HG03354 (cell line): ENCODE results near the gene TTC33.
A peak's percentile ranks its signal among the peaks of the same experiment; 100 is the strongest.
"Not testable (repeated sequence)": the region's sequence is repeated elsewhere in the genome, so short reads cannot be mapped to it uniquely, and the experiment has no call there.

Experiments used
- ATAC-seq: cut with Tn5 transposase; IDR thresholded peaks from one replicate; pipeline ENCODE4 v1.9.1; 2021; ENCODE audit warnings: mild to moderate bottlenecking; ENCODE audit not compliant: unreplicated experiment, poor library complexity, severe bottlenecking

The TTC33 gene

DNA sequence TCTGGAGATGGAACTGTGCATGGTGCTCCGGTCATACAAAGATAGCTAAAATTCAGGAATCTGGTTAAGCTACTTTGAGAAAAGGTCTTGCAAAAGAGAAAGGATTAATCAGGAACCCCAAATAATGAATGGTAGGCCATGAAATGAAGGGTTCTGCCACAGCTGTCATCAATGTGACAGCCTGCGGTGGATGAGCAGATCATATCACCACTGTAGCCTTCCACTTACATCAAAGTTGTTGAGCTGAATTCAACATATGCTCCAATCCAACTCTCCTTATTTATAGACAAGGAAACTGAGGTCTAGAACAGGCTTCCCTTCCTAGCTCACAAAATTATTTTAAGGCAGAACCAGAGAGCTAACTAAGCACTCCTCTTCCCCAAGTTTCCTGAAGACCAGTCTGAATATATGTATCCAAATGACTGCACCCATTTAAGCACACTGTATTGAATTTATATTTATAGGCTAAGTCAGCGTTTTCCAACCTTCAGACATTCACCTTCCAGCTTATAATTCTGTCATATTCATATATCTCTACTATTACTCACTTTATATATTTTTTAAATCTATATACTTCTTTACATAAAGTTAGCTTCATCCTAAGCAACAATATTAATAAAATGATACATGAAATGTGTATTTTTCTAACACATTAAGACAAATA is 90.0 kb downstream of the TTC33 start:
- no peak for ATAC-seq

DNA sequence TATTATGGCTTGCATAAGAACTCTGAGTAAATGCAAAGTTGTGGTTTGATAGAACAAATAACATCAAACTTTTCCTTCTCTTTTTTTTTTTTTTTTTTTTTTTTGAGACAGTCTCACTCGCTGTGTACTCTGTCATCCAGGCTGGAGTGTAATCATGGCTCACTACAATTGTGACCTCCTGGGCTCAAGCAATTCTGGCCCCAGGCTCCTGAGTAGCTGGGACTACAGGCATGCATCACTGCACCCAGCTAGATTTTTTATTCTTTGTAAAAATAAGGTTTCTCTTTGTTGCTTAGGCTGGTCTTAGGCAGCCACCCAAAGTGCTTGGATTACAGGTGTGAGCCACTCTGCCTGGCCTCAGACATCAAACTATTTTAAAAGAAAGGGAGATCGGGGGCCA is 95.0 kb downstream of the TTC33 start:
- no peak for ATAC-seq

GRCh38 chr5:40656766-40657165 is 99.0 kb downstream of the TTC33 start:
- no peak for ATAC-seq

- not testable (repeated sequence) for ATAC-seq
Observed at GRCh38 chr5:40656091-40656490, 99.7 kb downstream of the TTC33 start.

DNA sequence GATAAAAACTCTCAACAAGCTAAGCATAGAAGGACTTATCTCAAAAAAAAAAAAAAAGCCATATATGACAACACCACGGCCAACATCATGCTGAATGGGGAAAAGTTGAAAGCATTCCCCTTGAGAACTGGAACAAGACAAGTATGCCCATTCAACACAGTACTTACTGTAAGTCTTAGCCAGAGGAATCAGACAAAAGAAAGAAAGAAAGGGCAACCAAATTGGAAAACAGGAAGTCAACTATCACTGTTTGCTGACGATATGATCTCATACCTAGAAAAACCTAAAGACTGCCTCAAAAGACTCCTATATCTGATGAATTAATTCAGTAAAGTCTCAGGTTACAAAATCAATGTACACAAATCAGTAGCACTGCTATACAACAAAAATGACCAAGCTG is 100.6 kb downstream of the TTC33 start:
- ATAC-seq, result no peak

DNA sequence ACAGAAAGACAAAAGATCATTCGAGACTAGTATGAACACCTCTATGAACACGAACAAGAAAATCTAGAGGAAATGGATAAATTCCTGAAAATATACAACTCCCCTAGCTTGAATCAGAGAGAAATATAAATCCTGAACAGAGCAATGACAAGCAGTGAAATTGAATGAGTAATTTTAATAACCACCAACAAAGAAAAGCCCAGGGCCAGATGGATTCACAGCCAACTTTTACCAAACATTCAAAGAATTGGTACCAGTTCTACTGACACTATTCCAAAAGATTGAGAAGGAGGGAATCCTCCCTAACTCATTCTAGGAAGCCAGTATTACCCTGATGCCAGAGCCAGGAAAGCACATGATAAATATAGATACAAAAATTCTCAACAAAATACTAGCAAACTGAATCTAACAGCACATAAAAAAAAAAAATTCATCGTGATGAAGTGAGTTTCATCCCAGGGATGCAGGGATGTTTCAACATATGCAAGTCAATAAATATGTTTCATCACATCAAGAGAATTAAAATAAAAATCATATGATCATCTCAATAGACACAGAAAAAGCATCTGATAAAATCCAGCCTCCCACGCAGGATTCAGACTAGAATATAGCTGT is 101.3 kb downstream of the TTC33 start:
- ATAC-seq, result no peak

DNA sequence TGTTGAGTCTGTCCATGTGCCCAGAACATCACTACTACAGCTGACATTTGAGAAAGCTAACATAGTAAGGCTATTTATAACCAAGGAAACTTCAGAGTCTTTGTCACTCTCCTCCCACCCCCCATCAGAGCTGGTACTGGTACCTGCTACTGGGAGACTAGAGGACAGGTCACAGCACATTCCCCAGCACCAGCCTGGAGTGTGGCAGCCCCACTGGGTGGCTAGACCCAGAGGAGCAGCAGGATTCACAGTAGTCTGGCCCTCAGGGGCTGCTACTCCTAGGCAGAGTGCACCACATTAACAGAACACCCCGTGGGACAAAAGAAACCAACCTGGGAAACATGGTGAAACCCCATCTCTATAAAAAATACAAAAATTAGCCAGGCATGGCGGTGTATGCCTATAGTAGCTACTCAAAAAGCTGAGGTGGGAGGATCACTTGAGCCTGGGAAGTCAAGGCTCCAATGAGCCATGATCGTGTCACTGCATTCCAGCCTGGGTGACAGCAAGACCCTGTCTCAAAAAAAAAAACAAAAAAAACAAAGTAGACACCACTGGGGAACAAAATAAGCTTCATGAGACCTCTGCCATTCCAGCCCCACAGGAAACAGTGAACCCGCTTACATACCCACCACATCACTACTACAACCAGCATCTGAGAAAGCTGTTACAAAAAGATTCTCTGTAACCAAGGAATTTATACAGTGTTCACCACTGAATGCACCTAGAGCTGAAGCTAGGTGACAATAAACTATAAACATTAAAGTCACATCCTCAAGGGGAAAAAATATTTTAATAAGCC is 102.3 kb downstream of the TTC33 start:
- peak; percentile 44 for ATAC-seq

DNA sequence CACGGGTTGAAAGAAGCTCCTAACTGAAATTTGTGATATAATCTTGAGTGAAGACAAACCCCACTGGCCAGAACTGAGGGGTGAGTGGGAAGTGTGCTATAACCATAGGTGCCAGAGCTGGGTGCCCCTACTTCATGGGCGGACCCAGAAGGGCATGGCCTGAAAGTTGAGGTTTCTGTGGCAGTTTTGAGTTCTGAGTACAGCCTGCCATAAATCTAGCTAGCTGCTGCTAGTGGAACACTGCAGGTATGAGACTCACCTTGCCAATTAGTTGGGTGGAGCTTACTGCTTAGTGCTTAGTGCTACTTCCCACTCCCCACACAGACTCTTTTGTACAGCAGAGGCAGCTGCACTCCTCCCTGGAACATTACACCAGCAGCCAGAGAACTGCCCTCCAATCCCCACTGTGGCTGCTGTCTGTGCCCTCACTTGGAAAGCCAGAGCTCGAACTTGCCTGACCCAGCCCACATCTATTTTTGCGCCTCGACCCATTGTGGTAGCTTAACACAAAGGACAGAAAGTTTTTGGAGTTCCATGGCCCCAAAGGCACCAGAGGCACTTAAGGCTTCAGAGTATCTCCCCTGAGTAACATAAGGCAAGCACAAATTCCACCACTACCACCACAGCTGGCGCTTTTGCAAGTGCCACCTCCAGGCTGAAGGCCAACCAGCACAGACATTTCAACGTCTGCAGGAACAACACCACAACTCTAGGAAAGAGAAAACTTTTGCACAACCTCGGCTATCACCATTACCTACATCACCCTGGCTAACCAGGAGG is 103.1 kb downstream of the TTC33 start:
- ATAC-seq, result peak; percentile 11

GRCh38 chr5:40651201-40651600 is 104.6 kb downstream of the TTC33 start:
- no peak for ATAC-seq

GRCh38 chr5:40649463-40650030 is 106.2 kb downstream of the TTC33 start:
- no peak for ATAC-seq

DNA sequence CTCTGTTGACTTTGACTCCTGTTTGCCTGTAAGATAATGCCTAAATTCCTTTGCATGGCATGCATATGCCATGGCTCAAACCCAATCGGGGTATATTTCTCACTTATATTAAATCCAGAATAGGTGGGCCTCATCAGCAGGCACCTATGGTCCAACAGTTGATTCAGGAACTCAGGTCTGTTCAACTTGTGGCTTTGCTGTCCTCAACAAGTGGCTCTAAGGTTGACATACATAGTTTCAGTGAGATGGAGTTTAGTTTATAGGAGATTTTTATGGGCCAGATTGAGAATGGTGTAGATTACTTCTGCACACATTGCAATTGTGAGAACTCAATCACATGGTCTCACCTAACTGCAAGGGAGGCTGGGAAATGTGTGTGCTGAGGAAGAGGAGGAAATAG is 107.6 kb downstream of the TTC33 start:
- no peak for ATAC-seq

GRCh38 chr5:40646266-40646665 is 109.5 kb downstream of the TTC33 start:
- ATAC-seq, result no peak

- ATAC-seq, result not testable (repeated sequence)
Observed at GRCh38 chr5:40639531-40639930, 116.2 kb downstream of the TTC33 start.

GRCh38 chr5:40634593-40634992 is 121.2 kb downstream of the TTC33 start:
- no peak for ATAC-seq

DNA sequence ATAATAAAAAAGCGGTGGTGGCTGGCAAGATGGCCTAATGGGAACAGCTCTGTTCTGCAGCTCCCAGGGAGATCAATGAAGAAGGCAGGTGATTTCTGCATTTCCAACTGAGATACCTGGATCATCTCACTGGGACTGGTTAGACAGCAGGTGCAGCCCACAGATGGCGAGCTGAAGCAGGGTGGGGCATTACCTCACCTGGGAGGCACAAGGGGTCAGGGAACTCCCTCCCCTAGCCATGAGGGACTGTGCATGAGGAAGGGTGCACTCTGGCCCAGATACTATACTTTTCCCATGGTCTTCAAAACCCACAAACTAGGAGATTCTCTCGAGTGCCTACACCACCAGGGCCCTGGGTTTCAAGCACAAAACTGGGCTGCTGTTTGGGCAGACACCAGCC is 121.6 kb downstream of the TTC33 start:
- no peak for ATAC-seq

DNA sequence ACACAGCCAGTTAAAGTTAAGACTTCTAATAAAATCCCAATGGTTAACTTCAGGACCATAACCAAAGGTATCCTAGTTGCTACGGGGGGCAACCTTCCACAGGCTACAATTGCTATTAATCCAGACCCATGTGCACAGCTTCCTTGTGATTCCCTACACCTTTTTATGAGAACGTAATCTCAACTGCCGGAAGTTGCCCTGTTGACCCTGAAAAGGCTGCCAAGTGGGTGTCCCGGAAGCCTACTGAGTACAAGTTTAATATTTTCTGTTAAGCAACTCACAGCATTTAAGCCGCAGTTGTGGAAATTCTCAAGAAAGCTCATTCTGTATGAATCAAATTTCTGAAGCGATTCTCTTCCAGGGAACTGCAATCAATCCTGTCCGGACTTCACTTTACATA is 124.5 kb downstream of the TTC33 start:
- no peak for ATAC-seq

DNA sequence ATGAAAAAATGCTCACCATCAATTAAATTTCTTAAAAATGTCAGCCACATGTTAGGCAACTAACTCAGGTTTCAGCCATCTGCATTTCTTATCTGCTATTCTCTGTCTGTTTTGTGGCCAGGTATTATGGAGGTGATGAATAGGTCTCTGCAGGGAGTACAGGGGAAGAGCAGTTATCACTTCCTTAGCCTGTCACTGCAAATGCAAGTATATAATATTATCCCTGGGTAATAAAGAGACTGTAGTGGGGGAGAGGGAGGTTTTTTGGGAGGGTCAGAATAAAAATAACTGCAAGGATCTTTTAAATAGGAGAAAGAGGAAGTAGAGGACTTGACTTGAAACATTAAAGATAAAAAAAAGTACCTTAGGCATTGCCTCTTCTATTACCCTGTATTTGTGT is 125.6 kb downstream of the TTC33 start:
- no peak for ATAC-seq

DNA sequence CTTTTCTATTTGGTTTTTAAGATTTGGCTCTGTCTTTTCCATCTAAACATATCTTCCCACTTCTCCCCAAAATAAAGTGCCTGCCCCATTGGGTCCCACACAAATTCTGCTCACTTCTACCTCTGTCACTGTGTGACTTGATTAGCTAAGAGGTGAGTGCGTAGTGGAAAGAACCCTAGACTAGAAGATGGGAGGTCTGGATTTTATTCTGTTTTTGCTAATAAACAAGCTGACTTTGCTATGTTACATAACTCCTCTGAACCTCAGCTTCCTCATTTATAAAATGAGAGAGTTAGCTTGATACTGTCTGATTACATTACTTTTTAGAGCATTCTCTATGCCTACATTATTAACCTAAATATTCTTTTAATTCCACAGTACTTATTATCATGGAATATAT is 127.4 kb downstream of the TTC33 start:
- ATAC-seq, result no peak

GRCh38 chr5:40627706-40628105 is 128.1 kb downstream of the TTC33 start:
- no peak for ATAC-seq

GRCh38 chr5:40626801-40627200 is 129.0 kb downstream of the TTC33 start:
- ATAC-seq, result no peak
